ENCODE data around the gene SLC12A8.

GRCh38 chr3:125238759-125239158 lies 26.2 kb upstream of the SLC12A8 start:
- TF ChIP-seq CTCF (conservative IDR thresholded peaks at IDR 0.05; ENCODE audit: low read depth in 2 of 2) = no peak
- TF ChIP-seq EZH2 (IDR thresholded peaks at IDR 0.05; ENCODE audit: low read depth, unreplicated experiment) = no peak
- no peak for TF ChIP-seq REST (IDR thresholded peaks at IDR 0.05; ENCODE audit: unreplicated experiment)
